GM12892 (cell line): ENCODE data around the gene FBXO9.
"Not testable (repeated sequence)": the region's sequence is repeated elsewhere in the genome, so short reads cannot be mapped to it uniquely, and the experiment has no call there.

Source experiments
- DNase-seq: peaks from one replicate; pipeline ENCODE4 v3.0.0; 2011; ENCODE audit not compliant: insufficient read length
- FAIRE-seq: peaks from 2 replicates; lab custom pipeline; 2011; peaks lifted over from hg19 to GRCh38; lab: Jason Lieb, UNC
- POLR2A ChIP-seq: IDR thresholded peaks from 2 replicates; pipeline ENCODE4 v1.6.1; 2011; ENCODE audit warnings: low read depth, low read length, control low read depth
- POLR2AphosphoS5 ChIP-seq: IDR thresholded peaks from 2 replicates; pipeline ENCODE4 v1.6.1; 2011; ENCODE audit warnings: low read depth, low read length, control low read depth
- TAF1 ChIP-seq: IDR thresholded peaks from 2 replicates; pipeline ENCODE4 v1.6.1; 2011; ENCODE audit warnings: low read depth, mild to moderate bottlenecking, control low read depth, low read length, borderline replicate concordance

The FBXO9 gene

GRCh38 chr6:53054532-53054931 is 10.7 kb upstream of the FBXO9 start:
- FAIRE-seq (no peak), DNase-seq (no peak)
- TF ChIP-seq POLR2A (no peak), POLR2AphosphoS5 (no peak), TAF1 (no peak)

GRCh38 chr6:53055873-53056272 is 9.3 kb upstream of the FBXO9 start:
- TF ChIP-seq POLR2AphosphoS5: no peak
- no peak for TF ChIP-seq POLR2A
- no peak for TF ChIP-seq TAF1
- FAIRE-seq: no peak
- DNase-seq: no peak

GRCh38 chr6:53056273-53056672 is 8.9 kb upstream of the FBXO9 start:
- FAIRE-seq (no peak), DNase-seq (no peak)
- TF ChIP-seq POLR2A (no peak), POLR2AphosphoS5 (no peak), TAF1 (no peak)

- no peak for FAIRE-seq
- no peak for DNase-seq
- TF ChIP-seq POLR2AphosphoS5 (no peak), POLR2A (no peak), TAF1 (no peak)
Measured at GRCh38 chr6:53058388-53059195, 6.6 kb upstream of the FBXO9 start.

GRCh38 chr6:53059648-53060589 is 5.3 kb upstream of the FBXO9 start:
- DNase-seq: no peak
- TF ChIP-seq TAF1 (no peak), POLR2AphosphoS5 (no peak), POLR2A (no peak)
- FAIRE-seq: no peak

- TF ChIP-seq POLR2AphosphoS5: no peak
- TF ChIP-seq TAF1: no peak
- TF ChIP-seq POLR2A: no peak
- DNase-seq (no peak), FAIRE-seq (no peak)
Measured at GRCh38 chr6:53062169-53062539, 3.0 kb upstream of the FBXO9 start.

- not testable (repeated sequence) for DNase-seq, FAIRE-seq
Measured at GRCh38 chr6:53064255-53064654, 949 bp upstream of the FBXO9 start.

GRCh38 chr6:53064726-53065265 is 408 bp upstream of the FBXO9 start:
- DNase-seq (peak; percentile 77), FAIRE-seq (peak; percentile 92)
- TF ChIP-seq POLR2A (no peak), POLR2AphosphoS5 (no peak), TAF1 (no peak)

GRCh38 chr6:53066077-53066417 is 843 bp downstream of the FBXO9 start:
- TF ChIP-seq POLR2A (no peak), POLR2AphosphoS5 (no peak), TAF1 (no peak)
- no peak for FAIRE-seq
- peak; percentile 15 for DNase-seq

- no peak for FAIRE-seq
Measured at GRCh38 chr6:53066874-53067706, 1.9 kb downstream of the FBXO9 start.

More at GRCh38 chr6:53066874-53067706, 1.9 kb downstream of the FBXO9 start:
- no peak for DNase-seq
- TF ChIP-seq POLR2A: no peak
- no peak for TF ChIP-seq POLR2AphosphoS5
- TF ChIP-seq TAF1: no peak
